ENCODE measurements around the gene MICB. TPM values are rescaled to one million over a fixed set of nuclear protein-coding genes. Genes with fewer than 3 reads are reported as not detected.

MICB gene
- total and polyA plus RNA-seq, 2 donors (not counting 1 experiment from before 2014, with no cell fraction given): 24.2 to 30.9 TPM

DNA sequence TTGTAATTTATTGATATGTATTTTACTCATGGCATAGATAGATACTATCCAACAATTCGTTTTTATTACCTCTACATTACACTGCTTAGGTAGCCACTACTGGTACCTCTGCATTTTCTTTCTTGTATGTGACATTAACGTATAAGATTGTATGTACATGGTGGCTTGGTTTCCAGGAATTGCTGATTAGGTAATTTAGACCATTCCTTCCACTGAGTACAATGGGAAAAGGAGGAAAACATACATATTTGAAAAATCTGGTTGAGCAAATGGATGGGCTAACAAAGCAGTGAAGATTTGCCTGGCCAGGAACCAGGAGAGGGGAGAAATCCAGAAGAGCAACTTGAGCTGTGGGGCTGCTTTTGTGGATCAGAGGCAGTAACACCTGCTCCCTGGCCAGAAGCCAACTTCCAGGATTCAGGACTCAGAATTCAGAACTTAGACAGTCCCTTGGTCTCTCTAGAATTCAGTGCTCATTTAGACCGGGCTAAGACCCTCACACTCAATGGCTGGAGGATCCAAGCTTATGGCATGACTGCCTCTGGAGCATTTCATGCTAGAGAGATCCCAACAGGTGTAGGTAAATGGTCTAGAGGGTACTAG, 17.9 kb upstream of the MICB start:
- Histone ChIP-seq H3K4me3 (ENCODE audit: control extremely low read depth in 1 of 5, extremely low read depth in 1 of 5, insufficient read depth in 1 of 5, low read depth in 2 of 5, low read length in 4 of 5) (no peak overlapping the region), H3K9ac (ENCODE audit: low read length) (no peak overlapping the region), H3K27me3 (replicated peaks in 1 of 4; ENCODE audit: control extremely low read depth in 1 of 4, control insufficient read depth in 3 of 4, insufficient read depth in 4 of 4, low read length in 3 of 4) (no peaks in the 10 kb centered on the region), H3K4me2 (replicated peaks; ENCODE audit: low read depth, low read length, poor library complexity, severe bottlenecking) (no peak overlapping the region), H3K4me1 (ENCODE audit: control insufficient read depth in 2 of 2, insufficient read depth in 2 of 2, low read length in 2 of 2) (peaks cover 14 to 24% of the 10 kb centered on the region in 2 donors), H3K79me2 (ENCODE audit: control insufficient read depth, insufficient read depth, low read length) (peaks cover 30% of the 10 kb centered on the region), H3K27ac (ENCODE audit: low read length in 2 of 2) (no peak overlapping the region), H2AFZ (ENCODE audit: insufficient read depth, low read depth, low read length, poor library complexity, severe bottlenecking) (no peak overlapping the region), H3K36me3 (replicated peaks in 1 of 2; ENCODE audit: control extremely low read depth in 1 of 2, control insufficient read depth in 1 of 2, extremely low read depth in 1 of 2, insufficient read depth in 2 of 2, low read length in 1 of 2) (peaks cover 0 to 3% of the 10 kb centered on the region in 2 experiments), H3K9me3 (ENCODE audit: control extremely low read depth in 1 of 3, control insufficient read depth in 2 of 3, insufficient read depth in 1 of 3, low read length in 2 of 3) (no peaks in the 10 kb centered on the region), H4K20me1 (ENCODE audit: control insufficient read depth, insufficient read depth, low read length, poor library complexity, severe bottlenecking) (peaks cover 24% of the 10 kb centered on the region)
- intact Hi-C loops (cut with micrococcal nuclease): no loop called here
- no peak overlapping the region for H3K4me3 Mint-ChIP-seq
- CTCF ChIA-PET: interaction anchor here (0.7 kb wide), 1 partner anchor 393 kb away, joined by 3 read pairs; no protein-coding TSS in a partner anchor
- no peaks in the 10 kb centered on the region for H3K27me3 Mint-ChIP-seq
- no peak overlapping the region for H3K27ac Mint-ChIP-seq
- TF ChIP-seq EZH2 (IDR thresholded peaks at IDR 0.05; ENCODE audit: borderline replicate concordance, insufficient read depth, low read depth, low read length, poor library complexity, severe bottlenecking): no peak
- TF ChIP-seq, protein P1, sequence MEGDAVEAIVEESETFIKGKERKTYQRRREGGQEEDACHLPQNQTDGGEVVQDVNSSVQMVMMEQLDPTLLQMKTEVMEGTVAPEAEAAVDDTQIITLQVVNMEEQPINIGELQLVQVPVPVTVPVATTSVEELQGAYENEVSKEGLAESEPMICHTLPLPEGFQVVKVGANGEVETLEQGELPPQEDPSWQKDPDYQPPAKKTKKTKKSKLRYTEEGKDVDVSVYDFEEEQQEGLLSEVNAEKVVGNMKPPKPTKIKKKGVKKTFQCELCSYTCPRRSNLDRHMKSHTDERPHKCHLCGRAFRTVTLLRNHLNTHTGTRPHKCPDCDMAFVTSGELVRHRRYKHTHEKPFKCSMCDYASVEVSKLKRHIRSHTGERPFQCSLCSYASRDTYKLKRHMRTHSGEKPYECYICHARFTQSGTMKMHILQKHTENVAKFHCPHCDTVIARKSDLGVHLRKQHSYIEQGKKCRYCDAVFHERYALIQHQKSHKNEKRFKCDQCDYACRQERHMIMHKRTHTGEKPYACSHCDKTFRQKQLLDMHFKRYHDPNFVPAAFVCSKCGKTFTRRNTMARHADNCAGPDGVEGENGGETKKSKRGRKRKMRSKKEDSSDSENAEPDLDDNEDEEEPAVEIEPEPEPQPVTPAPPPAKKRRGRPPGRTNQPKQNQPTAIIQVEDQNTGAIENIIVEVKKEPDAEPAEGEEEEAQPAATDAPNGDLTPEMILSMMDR (IDR thresholded peaks at IDR 0.05): no peak
- ATAC-seq (ENCODE audit: low read depth): no peak
- WGBS (ENCODE audit: insufficient coverage): 80% methylated on average over 1 of the region's 3 CpGs
- POLR2A ChIA-PET: no interaction called here
- H3K9me3 Mint-ChIP-seq (ENCODE audit: insufficient read depth): no peaks in the 10 kb centered on the region
- no peak for DNase-seq
- peaks cover 43% of the 10 kb centered on the region for H3K4me1 Mint-ChIP-seq

DNA sequence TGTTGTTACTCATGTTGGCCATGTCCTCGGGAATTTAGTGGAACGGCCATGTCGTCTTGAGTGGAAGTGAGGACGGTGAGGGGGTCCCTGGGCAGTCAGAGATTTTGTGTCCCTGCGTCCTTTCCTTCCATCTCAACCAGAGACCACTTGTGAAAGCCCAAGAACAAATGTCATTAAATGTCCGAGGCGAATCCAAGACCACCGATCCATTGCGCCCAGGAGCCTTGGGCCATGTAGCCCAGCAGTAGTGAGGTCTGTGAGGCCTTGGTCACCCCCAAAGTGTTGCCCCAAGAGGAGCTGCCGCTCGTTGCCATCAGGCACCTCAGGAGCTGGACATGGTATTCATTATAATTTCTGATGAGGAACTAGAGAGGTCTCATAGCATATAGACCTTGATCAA, 17.4 kb upstream of the MICB start:
- peaks cover 30% of the 10 kb centered on the region for H3K79me2 ChIP-seq (ENCODE audit: control insufficient read depth, insufficient read depth, low read length)
- H3K4me3 ChIP-seq (ENCODE audit: control extremely low read depth in 1 of 5, extremely low read depth in 1 of 5, insufficient read depth in 1 of 5, low read depth in 2 of 5, low read length in 4 of 5): no peak overlapping the region
- TF ChIP-seq, protein P1 (IDR thresholded peaks at IDR 0.05): no peak
- no peak for TF ChIP-seq EZH2 (IDR thresholded peaks at IDR 0.05; ENCODE audit: borderline replicate concordance, insufficient read depth, low read depth, low read length, poor library complexity, severe bottlenecking)
- H3K4me1 ChIP-seq (ENCODE audit: control insufficient read depth in 2 of 2, insufficient read depth in 2 of 2, low read length in 2 of 2): peaks cover 14 to 24% of the 10 kb centered on the region in 2 donors
- no peak overlapping the region for H3K9ac ChIP-seq (ENCODE audit: low read length)
- DNase-seq (no peak), ATAC-seq (ENCODE audit: low read depth) (no peak)
- ChIA-PET CTCF (interaction anchor here (0.7 kb wide), 1 partner anchor 394 kb away, joined by 3 read pairs; no protein-coding TSS in a partner anchor), POLR2A (no interaction called here)
- no peak overlapping the region for H3K27ac ChIP-seq (ENCODE audit: low read length in 2 of 2)
- Mint-ChIP-seq H3K27me3 (no peaks in the 10 kb centered on the region), H3K4me3 (no peak overlapping the region), H3K4me1 (peaks cover 38% of the 10 kb centered on the region), H3K9me3 (ENCODE audit: insufficient read depth) (no peaks in the 10 kb centered on the region), H3K27ac (no peak overlapping the region)
- H3K4me2 ChIP-seq (replicated peaks; ENCODE audit: low read depth, low read length, poor library complexity, severe bottlenecking): no peak overlapping the region
- no peaks in the 10 kb centered on the region for H3K9me3 ChIP-seq (ENCODE audit: control extremely low read depth in 1 of 3, control insufficient read depth in 2 of 3, insufficient read depth in 1 of 3, low read length in 2 of 3)
- intact Hi-C loops (cut with micrococcal nuclease): no loop called here
- WGBS (ENCODE audit: insufficient coverage): 77% methylated on average over 8 of the region's 11 CpGs
- no peak overlapping the region for H2AFZ ChIP-seq (ENCODE audit: insufficient read depth, low read depth, low read length, poor library complexity, severe bottlenecking)
- H3K36me3 ChIP-seq (replicated peaks in 1 of 2; ENCODE audit: control extremely low read depth in 1 of 2, control insufficient read depth in 1 of 2, extremely low read depth in 1 of 2, insufficient read depth in 2 of 2, low read length in 1 of 2): peaks cover 0 to 3% of the 10 kb centered on the region in 2 experiments
- H3K27me3 ChIP-seq (replicated peaks in 1 of 4; ENCODE audit: control extremely low read depth in 1 of 4, control insufficient read depth in 3 of 4, insufficient read depth in 4 of 4, low read length in 3 of 4): no peaks in the 10 kb centered on the region
- H4K20me1 ChIP-seq (ENCODE audit: control insufficient read depth, insufficient read depth, low read length, poor library complexity, severe bottlenecking): peaks cover 19% of the 10 kb centered on the region
